Panc1 (cell line): Measurements from ENCODE around the gene AARS2. TPM values are rescaled to one million over a fixed set of nuclear protein-coding genes. Genes with fewer than 3 reads are reported as not detected.

ENCODE experiments used
- ATAC-seq: fragments of 200-7000 bp; cut with Tn5 transposase; 2 replicates; pipeline ENCODE4 v1.9.1; 2020; ENCODE audit warnings: mild to moderate bottlenecking, moderate library complexity
- BruUV-seq: library from RNA; stranded (reverse); fragments of 400-500 nt; replicated peaks from 2 replicates; lab custom pipeline; 2021; lab: Mats Ljungman, UMichigan
- CTCF ChIA-PET: fragments of 300-600 bp; sonication (Branson Sonifier 250); formaldehyde crosslinking; loops from one replicate; lab custom pipeline; 2022; ENCODE audit warnings: antibody characterized with exemption; lab: Charles Lee
- POLR2A ChIA-PET: fragments of 300-600 bp; sonication (Branson Sonifier 250); formaldehyde crosslinking; loops from one replicate; lab custom pipeline; 2022; ENCODE audit warnings: antibody characterized with exemption; lab: Charles Lee
- DNase-seq: peaks from one replicate; pipeline ENCODE4 v3.0.0-alpha.2; 2010; ENCODE audit warnings: low read depth, low spot score
- H3K27ac ChIP-seq: 2 replicates; pipeline ENCODE4 v1.5.1; 2011; ENCODE audit warnings: mild to moderate bottlenecking, low read length, inconsistent platforms
- H3K27me3 ChIP-seq: fragments of 200-500 bp; sonication (Bioruptor generic); 2 replicates; pipeline ENCODE4 v1.6.0; 2014; ENCODE audit warnings: low read length, inconsistent platforms; ENCODE audit not compliant: control insufficient read depth, insufficient read depth
- H3K36me3 ChIP-seq: fragments of 200-500 bp; sonication (Bioruptor generic); 2 replicates; pipeline ENCODE4 v1.5.1; 2014; ENCODE audit warnings: inconsistent platforms, mild to moderate bottlenecking, low read length, moderate library complexity; ENCODE audit not compliant: control insufficient read depth, insufficient read depth
- H3K4me1 ChIP-seq: 2 replicates; pipeline ENCODE4 v1.5.1; 2011; ENCODE audit warnings: inconsistent platforms, mild to moderate bottlenecking, low read length, moderate library complexity; ENCODE audit not compliant: control insufficient read depth, insufficient read depth
- H3K4me3 ChIP-seq, 2 experiments: 2 replicates each; pipeline ENCODE4 v1.5.1; 2011 to 2012; ENCODE audit warnings: low read depth in 2 of 2, low read length in 2 of 2, mild to moderate bottlenecking in 2 of 2, inconsistent platforms in 1 of 2, moderate library complexity in 1 of 2
- H3K9me3 ChIP-seq: fragments of 200-500 bp; sonication (Bioruptor generic); 2 replicates; pipeline ENCODE4 v1.5.1; 2014; ENCODE audit warnings: low read depth, mild to moderate bottlenecking, inconsistent platforms, low read length, moderate library complexity; ENCODE audit not compliant: control insufficient read depth, insufficient read depth
- CTCF ChIP-seq: fragments of 450-650 bp; IDR thresholded peaks from 2 replicates; pipeline ENCODE4 v1.5.1; 2017; ENCODE audit warnings: mild to moderate bottlenecking
- POLR2AphosphoS5 ChIP-seq: IDR thresholded peaks from 2 replicates; pipeline ENCODE4 v1.6.1; 2012; ENCODE audit warnings: mild to moderate bottlenecking, low read depth, low read length, moderate library complexity
- REST ChIP-seq, 2 experiments: IDR thresholded peaks; 2 replicates each; pipeline ENCODE4 v1.6.1; 2011 to 2012; ENCODE audit warnings: low read depth in 2 of 2, control low read depth in 1 of 2, low read length in 1 of 2, mild to moderate bottlenecking in 1 of 2, moderate library complexity in 1 of 2; ENCODE audit not compliant: insufficient read depth in 1 of 2
- SIN3A ChIP-seq: IDR thresholded peaks from 2 replicates; pipeline ENCODE4 v1.6.1; 2012; ENCODE audit warnings: low read depth, mild to moderate bottlenecking, low read length, moderate library complexity, borderline replicate concordance; ENCODE audit not compliant: insufficient read depth
- TCF7L2 ChIP-seq: IDR thresholded peaks from 2 replicates; pipeline ENCODE4 v1.6.1; 2011; ENCODE audit warnings: mild to moderate bottlenecking, low read depth, low read length, inconsistent platforms
- in situ Hi-C: cut with HindIII; loops from 2 replicates; pipeline ENCODE4 v1.10.0; 2016; ENCODE audit warnings: low sequenced_read_pairs, low pct_unique_long_range_greater_than_20kb
- intact Hi-C: fragments of 100-400 bp; cut with micrococcal nuclease; formaldehyde crosslinking; loops from one replicate; pipeline ENCODE4 v1.10.0; 2022; ENCODE audit not compliant: unreplicated experiment
- total RNA-seq: library from RNA; stranded (reverse); gene quantifications from one replicate; pipeline ENCODE4 v1.2.1, GENCODE V29; 2021; ENCODE audit not compliant: unreplicated experiment

AARS2 gene
- total RNA-seq, 1 experiment from 2014 or later: 13.1 TPM

- no peak for TF ChIP-seq REST (IDR thresholded peaks at IDR 0.05; ENCODE audit: insufficient read depth in 1 of 2, low read depth in 2 of 2, low read length in 1 of 2)
- no peak for TF ChIP-seq SIN3A
- TF ChIP-seq POLR2AphosphoS5: no peak
- TF ChIP-seq TCF7L2: no peak
- no peak for TF ChIP-seq CTCF
- no peaks in the 10 kb centered on the region for H3K36me3 ChIP-seq
- in situ Hi-C loops (no loop called here), intact Hi-C loops (no loop called here)
- ChIA-PET POLR2A (no interaction called here), CTCF (interaction anchor here (0.6 kb wide), 1 partner anchor 67 kb away, joined by 3 read pairs; no protein-coding TSS in a partner anchor)
- no peak overlapping the region for H3K4me3 ChIP-seq
- peaks cover 16% of the 10 kb centered on the region for H3K27me3 ChIP-seq
- no peak overlapping the region for H3K27ac ChIP-seq
- no peaks in the 10 kb centered on the region for H3K9me3 ChIP-seq
- H3K4me1 ChIP-seq: no peaks in the 10 kb centered on the region
- no TSS peak for BruUV-seq
- ATAC-seq (no peak), DNase-seq (no peak)
Measured at GRCh38 chr6:44272999-44273566, 40.1 kb downstream of the AARS2 start.

- Histone ChIP-seq H3K9me3 (no peaks in the 10 kb centered on the region), H3K27ac (no peak overlapping the region), H3K4me3 (no peak overlapping the region), H3K4me1 (no peaks in the 10 kb centered on the region), H3K27me3 (peaks cover 16% of the 10 kb centered on the region), H3K36me3 (no peaks in the 10 kb centered on the region)
- no TSS peak for BruUV-seq
- DNase-seq: no peak
- no peak for TF ChIP-seq POLR2AphosphoS5
- no peak for TF ChIP-seq TCF7L2
- no peak for TF ChIP-seq SIN3A
- TF ChIP-seq REST (IDR thresholded peaks at IDR 0.05; ENCODE audit: insufficient read depth in 1 of 2, low read depth in 2 of 2, low read length in 1 of 2): no peak
- no peak for TF ChIP-seq CTCF
- in situ Hi-C loops: no loop called here
- ATAC-seq: no peak
- POLR2A ChIA-PET: no interaction called here
- CTCF ChIA-PET: no interaction called here
- intact Hi-C loops: no loop called here
Measured at GRCh38 chr6:44272529-44272928, 40.6 kb downstream of the AARS2 start.
